Stimulated activated CD4-positive, alpha-beta T cell treated with anti-CD3 and anti-CD28 coated beads, Interleukin-12 subunit alpha, Interleukin-12 subunit beta, amount 100 ng/mL, for 24 hours (primary cell): Measurements from ENCODE around the gene ADAMTS7.
A peak's percentile ranks its signal among the peaks of the same experiment; 100 is the strongest.
"Not testable (repeated sequence)": the region's sequence is repeated elsewhere in the genome, so short reads cannot be mapped to it uniquely, and the experiment has no call there.

Experiments used
- DNase-seq, 2 experiments: peaks; one replicate each; pipeline ENCODE4 v3.0.0-alpha.2; 2020; ENCODE audit warnings: low read depth in 2 of 2

Gene ADAMTS7

DNA sequence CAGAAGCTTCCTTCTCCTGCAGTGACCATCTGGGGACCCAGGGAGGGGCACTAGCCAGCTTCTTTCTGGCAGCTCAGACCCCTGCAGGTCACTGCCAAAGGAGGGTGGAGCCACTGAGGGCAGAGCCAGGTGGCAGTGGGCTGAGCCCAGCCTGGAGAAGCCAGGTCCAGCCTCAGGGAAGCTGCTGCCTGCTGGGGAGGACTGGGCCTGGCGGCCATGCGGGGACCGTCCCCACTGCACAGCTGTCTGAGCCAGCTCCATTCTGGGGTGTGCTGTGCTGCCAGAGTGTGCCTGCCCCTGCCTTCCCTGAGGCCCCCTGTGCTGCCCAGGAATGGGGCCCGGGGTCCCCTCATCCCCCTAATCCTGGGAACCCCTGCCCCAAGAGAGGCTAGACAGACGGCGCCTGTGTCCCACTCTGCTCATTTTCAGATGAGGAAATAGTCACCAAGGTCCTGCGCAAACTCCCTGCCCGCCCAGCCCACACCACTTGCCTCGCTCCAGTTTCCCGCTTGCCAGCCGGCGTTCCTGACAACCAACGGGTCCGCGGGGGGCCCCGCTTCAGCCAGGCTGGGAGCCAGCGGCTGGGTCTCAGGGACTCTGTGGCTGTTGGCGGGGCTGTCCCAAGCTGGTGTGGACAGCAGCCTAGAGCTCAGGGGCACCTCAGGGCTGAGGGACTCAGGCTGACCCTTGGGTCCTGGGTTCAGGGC, 46.0 kb downstream of the ADAMTS7 start:
- DNase-seq, result not testable (repeated sequence)

DNA sequence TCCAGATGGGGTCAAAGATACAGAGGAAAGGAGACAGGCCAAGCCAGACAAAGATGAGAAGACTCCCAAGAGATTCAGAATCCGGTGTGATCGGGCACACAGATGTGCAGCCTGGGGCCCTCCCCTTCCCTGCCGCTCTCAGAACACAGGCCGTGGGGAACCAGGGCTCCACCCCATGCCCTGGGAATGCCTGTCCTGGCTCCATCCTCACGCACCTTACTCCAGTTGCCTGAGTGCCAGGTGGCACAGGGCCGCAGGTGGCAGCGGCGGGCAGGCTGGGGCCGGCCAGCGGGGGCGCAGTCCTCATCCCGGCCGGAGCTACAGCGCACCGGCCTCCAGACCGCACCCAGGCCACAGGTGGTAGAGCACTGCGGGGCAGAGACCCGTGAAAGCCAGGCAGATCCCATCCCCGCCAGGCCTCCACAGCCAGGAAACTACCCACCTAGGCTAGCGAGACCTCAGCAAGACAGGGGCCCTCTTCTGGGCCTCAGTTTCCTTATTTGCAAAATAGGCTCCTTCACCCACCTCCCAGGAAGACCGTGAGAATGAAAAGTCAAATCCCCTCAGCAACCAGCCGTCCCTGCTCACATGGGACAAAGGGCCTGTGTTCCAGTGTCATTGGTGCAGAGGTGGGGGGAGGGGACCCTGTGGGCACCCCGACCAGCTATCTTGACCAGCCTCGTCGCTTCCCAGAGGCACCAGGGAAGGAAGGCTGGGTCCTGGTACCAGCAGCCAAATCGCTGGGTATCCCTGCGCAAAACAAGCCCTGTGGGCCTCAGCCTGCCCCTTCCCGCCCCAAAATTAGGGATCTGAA, 46.7 kb downstream of the ADAMTS7 start:
- not testable (repeated sequence) for DNase-seq

- no peak for DNase-seq
Measured at GRCh38 chr15:78763796-78764241, 47.4 kb downstream of the ADAMTS7 start.

DNA sequence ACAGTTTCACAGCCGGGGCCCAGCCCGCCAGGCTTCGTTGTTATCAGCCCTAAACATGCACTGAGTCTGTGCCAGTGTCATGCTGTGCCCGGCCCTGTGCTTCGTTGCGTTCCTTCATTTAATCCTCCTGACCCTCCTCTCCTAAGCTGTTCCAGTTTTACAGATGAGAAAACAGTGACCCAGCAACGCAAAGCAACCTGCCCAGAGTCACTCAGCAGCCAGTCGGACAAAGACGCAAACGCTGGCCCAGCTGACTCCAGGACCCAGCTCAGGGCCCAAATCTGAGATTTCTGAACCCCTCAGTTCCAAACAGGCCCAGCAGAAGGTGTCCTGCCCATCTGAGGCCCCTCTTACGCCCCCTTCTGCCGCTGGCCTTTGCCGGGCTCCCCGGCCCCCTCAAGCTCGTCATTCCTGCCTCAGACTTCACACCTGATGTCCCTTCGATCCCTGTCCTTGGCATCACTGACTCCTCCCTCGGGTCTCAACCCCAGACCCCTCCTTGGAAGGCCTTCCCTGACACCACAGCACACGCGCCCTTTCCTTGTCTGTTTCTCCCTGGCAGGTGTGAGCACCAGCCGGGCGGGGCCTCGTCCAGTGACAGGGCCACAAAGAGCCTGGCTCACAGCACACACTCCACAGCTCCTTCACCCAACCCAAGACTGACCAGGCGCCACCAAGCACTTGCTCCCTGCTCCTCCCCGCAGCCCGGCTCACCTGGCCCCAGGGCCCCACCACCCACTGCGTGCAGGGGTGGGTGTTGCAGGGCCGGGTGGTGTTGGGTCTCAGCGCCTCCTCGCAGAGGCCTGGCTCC, 48.1 kb downstream of the ADAMTS7 start:
- DNase-seq, result no peak

DNA sequence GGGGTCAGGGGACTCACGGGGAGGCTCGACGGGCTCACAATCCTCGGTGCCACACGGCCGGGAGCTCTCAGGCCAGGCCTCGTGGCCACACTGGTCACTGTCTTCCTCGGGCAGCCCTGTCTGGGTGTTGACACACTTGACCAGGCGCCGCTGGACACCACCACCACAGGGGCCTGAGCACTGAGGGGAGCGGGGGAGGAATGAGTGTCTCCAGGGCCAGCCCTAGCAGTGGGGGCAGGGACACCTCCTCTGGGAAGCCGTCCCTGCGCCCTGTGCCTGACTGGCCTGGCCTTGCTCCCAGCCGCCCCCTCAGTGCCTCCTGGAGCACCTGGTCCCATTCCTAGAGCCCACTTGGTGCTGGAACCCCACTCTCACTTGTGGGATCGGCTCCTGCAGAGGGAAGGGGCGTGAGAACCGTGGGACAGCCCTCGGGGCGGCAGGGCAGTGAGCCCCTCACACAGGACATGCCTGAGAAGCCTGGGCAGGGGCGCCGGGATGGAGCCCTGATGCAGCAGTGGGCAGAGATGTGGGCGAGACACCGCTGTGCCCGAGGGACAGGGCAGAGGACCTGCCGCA, 48.8 kb downstream of the ADAMTS7 start:
- DNase-seq, result not testable (repeated sequence)

GRCh38 chr15:78761891-78762385, 49.3 kb downstream of the ADAMTS7 start:
- DNase-seq, result no peak

DNA sequence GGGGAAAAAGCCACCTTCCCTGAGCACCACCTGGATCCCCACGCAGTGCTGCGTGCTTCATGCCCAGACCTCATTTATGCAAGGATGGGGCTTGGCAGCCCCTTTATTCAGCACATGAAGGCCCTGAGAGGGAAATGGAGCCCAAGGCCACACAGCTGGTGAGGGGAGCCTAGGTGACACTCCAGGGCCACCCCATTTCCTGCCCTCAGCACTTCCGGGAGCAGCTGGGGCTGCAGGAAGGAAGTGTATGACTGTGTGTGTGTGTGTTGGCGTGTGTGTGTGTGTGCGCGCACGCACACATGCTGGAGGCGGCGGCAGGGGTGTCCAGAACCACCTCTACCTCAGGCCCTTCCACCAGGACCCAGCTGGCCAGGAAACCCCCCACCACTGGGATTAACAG, 49.8 kb downstream of the ADAMTS7 start:
- DNase-seq, result peak; percentile 50 to 54

DNA sequence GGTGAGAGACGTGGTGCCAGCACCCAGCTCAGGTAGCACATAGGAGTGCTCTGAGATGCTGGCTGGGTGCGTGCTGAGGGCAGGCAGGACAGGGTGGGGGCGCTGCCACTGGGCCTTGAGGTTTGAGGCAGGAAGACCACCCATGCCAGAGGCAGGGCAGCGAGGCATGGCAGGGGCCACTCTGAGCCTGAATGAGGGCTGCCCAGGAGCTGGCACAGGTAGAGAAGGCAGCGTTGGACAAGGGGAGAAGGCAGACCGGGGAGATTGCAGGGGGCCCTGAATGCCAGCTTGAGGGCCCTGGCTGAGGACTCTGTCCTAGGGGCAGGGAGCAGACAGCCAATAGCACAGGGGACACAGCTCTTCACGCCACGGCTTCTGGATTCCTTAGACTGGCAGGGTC, 50.2 kb downstream of the ADAMTS7 start:
- DNase-seq, result no peak

DNA sequence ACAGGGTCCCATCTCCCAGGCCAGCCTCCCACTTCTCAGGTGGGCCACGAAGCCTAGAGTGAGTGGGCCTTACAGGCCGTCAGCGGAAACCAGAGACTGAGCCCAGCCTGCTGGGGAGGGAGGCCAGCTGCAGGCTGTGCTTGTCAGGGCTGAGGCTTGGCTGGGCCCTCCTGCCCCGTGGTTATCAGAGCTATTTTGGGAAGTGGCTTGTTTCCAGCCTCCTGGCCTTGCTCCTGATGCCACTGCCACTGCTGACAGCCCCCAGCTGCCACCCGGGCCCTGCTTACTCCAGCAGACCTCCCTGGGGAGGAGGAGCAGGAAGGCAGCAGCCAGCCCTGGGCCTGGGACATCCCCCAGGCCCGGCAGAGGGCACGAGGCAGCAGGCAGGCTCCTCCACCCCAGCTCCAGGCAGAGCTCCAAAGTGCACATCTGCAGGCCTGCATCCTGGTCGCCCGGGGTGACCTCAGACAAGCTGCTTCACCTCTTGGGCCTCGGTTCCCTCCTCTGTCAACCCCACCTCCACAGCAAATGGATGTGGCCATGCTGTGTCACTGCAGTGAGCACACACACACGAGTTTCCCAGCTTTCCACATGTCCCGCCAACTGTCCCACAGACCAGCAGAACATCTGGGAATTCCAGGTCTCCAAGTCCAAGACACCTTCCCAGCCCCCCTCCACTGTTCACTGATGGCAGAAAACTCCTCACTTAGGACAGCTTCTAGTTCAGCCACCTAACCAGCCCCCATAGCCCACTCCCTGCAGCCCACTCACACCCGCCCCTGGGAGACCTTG, 51.0 kb downstream of the ADAMTS7 start:
- not testable (repeated sequence) for DNase-seq

DNA sequence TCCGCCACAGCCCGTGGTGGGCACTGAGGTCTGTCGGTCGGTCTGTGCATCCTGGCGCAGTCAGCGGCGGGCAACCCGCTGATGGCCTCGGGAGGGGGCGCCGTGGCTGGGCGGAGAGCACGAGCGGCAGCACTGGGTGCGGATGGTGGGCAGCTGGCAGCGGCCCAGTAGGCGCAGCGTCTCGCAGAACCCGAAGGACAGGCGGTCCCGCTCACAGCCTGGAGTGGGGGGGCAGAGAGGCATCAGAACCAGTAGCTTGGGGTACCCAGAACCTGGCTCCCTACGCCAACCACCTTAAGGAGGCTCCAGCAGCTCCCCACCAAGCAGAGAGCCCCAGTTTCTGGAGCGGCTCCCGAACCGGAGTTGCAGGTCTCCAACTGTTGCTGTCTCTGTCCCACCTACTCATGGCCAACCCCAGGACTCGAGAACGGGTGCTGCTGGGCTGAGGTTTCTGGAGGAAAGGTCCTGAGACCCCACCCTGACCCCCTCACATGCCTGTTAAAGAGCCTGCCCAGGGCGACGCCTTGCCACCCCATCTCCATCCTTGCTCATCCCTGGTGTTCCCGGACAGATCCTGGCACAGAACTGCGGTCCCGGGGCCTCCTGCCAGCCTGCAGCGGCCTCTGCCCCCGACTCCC, 51.8 kb downstream of the ADAMTS7 start:
- not testable (repeated sequence) for DNase-seq

DNA sequence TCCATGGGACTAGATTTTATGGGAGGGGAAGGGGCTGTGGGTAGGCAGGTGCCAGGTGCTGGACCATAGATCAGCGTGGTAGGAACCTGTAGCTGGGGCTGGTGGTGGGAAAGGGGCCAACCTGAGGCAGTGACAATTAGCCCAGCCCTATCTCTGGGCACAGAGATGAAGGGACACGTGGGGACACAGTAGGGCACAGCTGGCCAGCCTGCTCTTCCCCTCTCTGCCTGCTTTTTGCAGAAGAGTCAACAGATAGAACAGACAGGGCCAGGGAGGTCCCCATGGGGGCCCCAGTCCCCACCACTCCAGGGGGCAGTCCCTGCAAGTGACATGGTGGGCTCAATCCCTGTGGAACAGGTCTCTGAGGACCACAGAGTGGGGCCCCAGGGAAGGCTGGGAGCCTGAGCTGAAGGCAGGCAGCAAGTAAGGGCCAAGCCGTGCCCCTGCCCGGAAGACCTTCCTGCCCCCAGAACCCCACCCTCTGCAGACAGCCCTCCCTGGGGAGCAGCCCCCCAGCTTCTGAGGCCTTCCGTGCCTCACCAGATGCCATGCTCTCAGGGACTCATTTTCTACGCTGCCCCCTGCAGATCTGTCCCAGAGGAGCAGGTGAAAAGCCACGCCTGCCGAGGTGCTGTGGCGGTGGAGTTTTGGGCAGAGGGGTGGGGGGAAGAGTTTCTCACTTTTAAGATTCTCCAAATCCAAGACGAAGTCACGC, 52.6 kb downstream of the ADAMTS7 start:
- not testable (repeated sequence) for DNase-seq

GRCh38 chr15:78758084-78758483, 53.2 kb downstream of the ADAMTS7 start:
- not testable (repeated sequence) for DNase-seq

DNA sequence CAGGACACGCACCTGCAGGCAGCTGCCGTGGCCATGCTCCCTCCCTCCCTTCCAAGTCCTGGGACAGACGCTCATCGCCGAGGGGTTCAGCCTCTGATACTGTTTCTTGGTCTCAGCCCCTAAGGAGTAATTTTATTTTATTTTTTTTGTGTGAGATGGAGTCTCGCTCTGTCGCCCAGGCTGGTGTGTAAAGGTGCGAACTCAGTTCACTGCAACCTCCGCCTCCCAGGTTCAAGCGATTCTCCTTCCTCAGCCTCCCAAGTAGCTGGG, 53.7 kb downstream of the ADAMTS7 start:
- DNase-seq, result no peak

GRCh38 chr15:78756781-78757635, 54.3 kb downstream of the ADAMTS7 start:
- peak; percentile 24 to 45 for DNase-seq

- not testable (repeated sequence) for DNase-seq
Measured at GRCh38 chr15:78755900-78756591, 55.2 kb downstream of the ADAMTS7 start.

DNA sequence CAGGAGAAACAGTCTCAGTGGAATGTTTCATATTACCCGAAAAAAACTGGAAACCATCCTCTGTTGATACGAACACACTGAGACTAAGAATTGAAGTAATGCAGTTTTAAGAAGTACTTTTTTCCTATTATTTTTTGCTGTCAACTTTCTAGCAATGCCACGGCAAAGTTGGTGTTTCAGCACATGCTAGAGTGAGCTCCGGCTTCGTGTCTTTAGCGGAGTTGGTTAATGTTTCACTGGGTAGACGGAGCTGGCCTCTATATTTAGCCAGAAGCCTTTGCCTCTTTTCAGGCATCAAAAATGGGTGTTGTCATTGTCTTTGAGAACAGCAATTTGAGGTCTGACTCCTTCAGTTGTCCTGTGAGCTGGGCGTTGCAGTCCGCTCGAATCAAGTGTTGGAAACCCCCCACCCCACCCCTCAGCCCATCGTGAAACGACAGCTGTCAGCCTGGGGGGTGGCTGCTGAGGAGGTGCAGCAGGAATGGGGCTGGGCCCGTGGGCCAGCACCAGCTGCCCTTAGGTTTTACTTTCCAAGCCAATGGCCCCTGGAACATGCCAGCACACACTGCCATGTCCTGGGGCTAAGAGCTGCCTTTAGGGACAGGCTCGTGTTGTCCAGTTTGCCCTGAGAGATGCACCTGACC, 56.5 kb downstream of the ADAMTS7 start:
- DNase-seq, result not testable (repeated sequence)

DNA sequence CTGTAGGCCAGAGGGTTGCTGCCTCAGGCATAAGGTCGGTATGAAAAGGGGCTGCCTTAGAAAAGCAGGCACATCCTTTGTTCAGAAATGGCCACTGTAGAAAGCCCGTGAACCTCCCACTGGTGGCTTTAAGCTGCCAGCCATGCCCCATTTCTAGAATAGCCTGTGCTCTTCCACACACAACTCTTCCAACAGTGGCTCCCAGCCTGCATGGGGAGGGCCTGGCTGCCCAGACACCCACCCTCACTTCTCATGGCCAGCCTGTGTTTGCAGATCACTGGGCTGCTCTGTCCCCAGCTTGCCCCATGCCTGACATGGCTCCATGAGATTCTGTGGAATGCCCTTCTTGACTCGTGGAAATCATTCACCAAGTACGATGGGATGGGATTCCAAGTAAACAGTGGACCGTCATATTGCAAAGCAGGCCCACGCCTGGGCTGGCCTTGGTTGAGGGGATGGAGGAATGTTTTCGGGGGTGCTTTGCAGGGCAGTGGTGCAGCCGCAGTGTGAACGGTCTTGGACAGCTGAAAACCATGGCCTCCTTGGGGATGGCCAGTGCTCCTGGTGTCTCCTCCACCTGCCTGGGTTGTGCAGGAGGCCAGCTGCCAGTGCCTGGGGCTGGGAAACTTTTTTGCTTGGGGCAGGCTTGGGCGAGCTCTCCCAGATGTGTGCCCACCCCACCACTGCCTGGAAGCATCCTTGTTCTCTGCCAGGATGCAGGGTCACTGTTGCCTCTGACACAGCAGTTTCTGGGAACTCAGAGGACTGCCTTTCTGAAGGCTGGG, 57.3 kb downstream of the ADAMTS7 start:
- not testable (repeated sequence) for DNase-seq
